Measurements from ENCODE around the gene ZRANB1. TPM values are rescaled to one million over a fixed set of nuclear protein-coding genes. Genes with fewer than 3 reads are reported as not detected.

ZRANB1 gene
- total and polyA plus RNA-seq, 10 of the 15 experiments (the other 5 are each of a cell fraction or from before 2014, with no cell fraction given) = 1.7 to 11.8 (median 6.2) TPM

DNA sequence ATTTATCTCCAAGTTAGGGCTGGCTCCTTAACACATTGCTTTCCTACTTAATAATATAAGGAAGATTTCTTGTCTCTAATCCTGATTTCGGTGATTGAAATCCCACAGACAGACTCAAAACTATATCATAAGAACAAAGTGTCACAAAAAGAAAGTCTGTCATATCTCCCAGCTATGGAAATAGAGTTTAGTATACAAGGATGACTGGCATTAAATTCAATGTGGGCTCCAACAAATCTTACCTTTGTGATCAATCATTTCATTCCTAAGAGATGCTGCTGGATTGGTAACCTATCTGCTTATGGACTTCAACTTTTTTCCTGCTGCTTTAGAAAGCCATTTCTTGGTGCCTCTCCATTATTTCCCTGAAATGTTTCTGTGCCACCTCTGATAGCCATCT is 39.5 kb upstream of the ZRANB1 start:
- no peaks in the 10 kb centered on the region for H3K9me3 ChIP-seq (replicated peaks; ENCODE audit: control insufficient read depth, insufficient read depth, low read length)
- WGBS (ENCODE audit: insufficient coverage, insufficient replicate concordance, low lambda C conversion rate, missing lambda C conversion rate) = 0% methylated on average over 1 of the region's 1 CpG
- RAD21 ChIA-PET (ENCODE audit: unreplicated experiment) = no interaction called here
- POLR2A ChIA-PET = no interaction called here
- no peak overlapping the region for H3K27ac ChIP-seq (ENCODE audit: control insufficient read depth, insufficient read depth)
- CTCF ChIA-PET = no interaction called here
- no peak overlapping the region for H3K4me3 ChIP-seq
- H3K36me3 ChIP-seq (ENCODE audit: control insufficient read depth in 2 of 2, insufficient read depth in 2 of 2, low read length in 1 of 2) = no peaks in the 10 kb centered on the region
- no TSS peak for BruUV-seq (replicated peaks)
- no peak overlapping the region for H2AFZ ChIP-seq (ENCODE audit: control insufficient read depth, low read depth, low read length)
- peaks cover 2 to 3% of the 10 kb centered on the region in 2 experiments; a peak in 3 of 4 replicates for H3K27me3 ChIP-seq (replicated peaks in 1 of 2; ENCODE audit: control insufficient read depth in 2 of 2, insufficient read depth in 2 of 2, low read length in 1 of 2)
- SMC1A ChIA-PET (ENCODE audit: uncharacterized antibody, unreplicated experiment) = interaction anchor here (1.2 kb wide), 1 partner anchor 70 kb away, joined by 3 read pairs; no protein-coding TSS in a partner anchor
- no peak for FAIRE-seq
- H3K79me2 ChIP-seq (ENCODE audit: control insufficient read depth, insufficient read depth, low read length) = no peaks in the 10 kb centered on the region
- no peak for ATAC-seq
- no peaks in the 10 kb centered on the region for H3K4me1 ChIP-seq (ENCODE audit: control insufficient read depth, insufficient read depth, low read length)
- no peak for DNase-seq (ENCODE audit: low read depth, low spot score)
- H3K4me2 ChIP-seq (ENCODE audit: control insufficient read depth, insufficient read depth) = no peak overlapping the region
- intact Hi-C loops (cut with micrococcal nuclease; ENCODE audit: unreplicated experiment) (no loop called here), in situ Hi-C loops (cut with MboI) (no loop called here)
- no peaks in the 10 kb centered on the region for H4K20me1 ChIP-seq (ENCODE audit: control insufficient read depth, insufficient read depth)
- TF ChIP-seq ETV6 (conservative IDR thresholded peaks at IDR 0.05 in 1 of 2, IDR thresholded peaks at IDR 0.05 in 1 of 2; ENCODE audit: borderline replicate concordance in 1 of 2, low read depth in 1 of 2) (no peak), TCF12 (IDR thresholded peaks at IDR 0.05; ENCODE audit: low read depth, low read length) (no peak), IKZF1 (conservative IDR thresholded peaks at IDR 0.05) (no peak), EGR1 (IDR thresholded peaks at IDR 0.05; ENCODE audit: borderline replicate concordance in 1 of 2, low read depth in 2 of 2, low read length in 2 of 2) (no peak), ATF7 (IDR thresholded peaks at IDR 0.05; ENCODE audit: low read depth) (no peak), RAD51 (IDR thresholded peaks at IDR 0.05) (no peak), MXI1 (IDR thresholded peaks at IDR 0.05; ENCODE audit: low read depth, low read length) (no peak), ESRRA (IDR thresholded peaks at IDR 0.05; ENCODE audit: low read length) (no peak), ZNF384 (IDR thresholded peaks at IDR 0.05; ENCODE audit: borderline replicate concordance, low read depth, low read length) (no peak), CHD4 (IDR thresholded peaks at IDR 0.05) (no peak), DPF2 (IDR thresholded peaks at IDR 0.05) (no peak), FOXK2 (IDR thresholded peaks at IDR 0.05) (no peak)
- TF ChIP-seq, protein P1, sequence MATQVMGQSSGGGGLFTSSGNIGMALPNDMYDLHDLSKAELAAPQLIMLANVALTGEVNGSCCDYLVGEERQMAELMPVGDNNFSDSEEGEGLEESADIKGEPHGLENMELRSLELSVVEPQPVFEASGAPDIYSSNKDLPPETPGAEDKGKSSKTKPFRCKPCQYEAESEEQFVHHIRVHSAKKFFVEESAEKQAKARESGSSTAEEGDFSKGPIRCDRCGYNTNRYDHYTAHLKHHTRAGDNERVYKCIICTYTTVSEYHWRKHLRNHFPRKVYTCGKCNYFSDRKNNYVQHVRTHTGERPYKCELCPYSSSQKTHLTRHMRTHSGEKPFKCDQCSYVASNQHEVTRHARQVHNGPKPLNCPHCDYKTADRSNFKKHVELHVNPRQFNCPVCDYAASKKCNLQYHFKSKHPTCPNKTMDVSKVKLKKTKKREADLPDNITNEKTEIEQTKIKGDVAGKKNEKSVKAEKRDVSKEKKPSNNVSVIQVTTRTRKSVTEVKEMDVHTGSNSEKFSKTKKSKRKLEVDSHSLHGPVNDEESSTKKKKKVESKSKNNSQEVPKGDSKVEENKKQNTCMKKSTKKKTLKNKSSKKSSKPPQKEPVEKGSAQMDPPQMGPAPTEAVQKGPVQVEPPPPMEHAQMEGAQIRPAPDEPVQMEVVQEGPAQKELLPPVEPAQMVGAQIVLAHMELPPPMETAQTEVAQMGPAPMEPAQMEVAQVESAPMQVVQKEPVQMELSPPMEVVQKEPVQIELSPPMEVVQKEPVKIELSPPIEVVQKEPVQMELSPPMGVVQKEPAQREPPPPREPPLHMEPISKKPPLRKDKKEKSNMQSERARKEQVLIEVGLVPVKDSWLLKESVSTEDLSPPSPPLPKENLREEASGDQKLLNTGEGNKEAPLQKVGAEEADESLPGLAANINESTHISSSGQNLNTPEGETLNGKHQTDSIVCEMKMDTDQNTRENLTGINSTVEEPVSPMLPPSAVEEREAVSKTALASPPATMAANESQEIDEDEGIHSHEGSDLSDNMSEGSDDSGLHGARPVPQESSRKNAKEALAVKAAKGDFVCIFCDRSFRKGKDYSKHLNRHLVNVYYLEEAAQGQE (IDR thresholded peaks at IDR 0.05; ENCODE audit: low read depth, low read length) = no peak
- TF ChIP-seq, protein P2, sequence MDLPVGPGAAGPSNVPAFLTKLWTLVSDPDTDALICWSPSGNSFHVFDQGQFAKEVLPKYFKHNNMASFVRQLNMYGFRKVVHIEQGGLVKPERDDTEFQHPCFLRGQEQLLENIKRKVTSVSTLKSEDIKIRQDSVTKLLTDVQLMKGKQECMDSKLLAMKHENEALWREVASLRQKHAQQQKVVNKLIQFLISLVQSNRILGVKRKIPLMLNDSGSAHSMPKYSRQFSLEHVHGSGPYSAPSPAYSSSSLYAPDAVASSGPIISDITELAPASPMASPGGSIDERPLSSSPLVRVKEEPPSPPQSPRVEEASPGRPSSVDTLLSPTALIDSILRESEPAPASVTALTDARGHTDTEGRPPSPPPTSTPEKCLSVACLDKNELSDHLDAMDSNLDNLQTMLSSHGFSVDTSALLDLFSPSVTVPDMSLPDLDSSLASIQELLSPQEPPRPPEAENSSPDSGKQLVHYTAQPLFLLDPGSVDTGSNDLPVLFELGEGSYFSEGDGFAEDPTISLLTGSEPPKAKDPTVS (IDR thresholded peaks at IDR 0.05; ENCODE audit: low read depth, low read length) = no peak
- TF ChIP-seq, protein P3, sequence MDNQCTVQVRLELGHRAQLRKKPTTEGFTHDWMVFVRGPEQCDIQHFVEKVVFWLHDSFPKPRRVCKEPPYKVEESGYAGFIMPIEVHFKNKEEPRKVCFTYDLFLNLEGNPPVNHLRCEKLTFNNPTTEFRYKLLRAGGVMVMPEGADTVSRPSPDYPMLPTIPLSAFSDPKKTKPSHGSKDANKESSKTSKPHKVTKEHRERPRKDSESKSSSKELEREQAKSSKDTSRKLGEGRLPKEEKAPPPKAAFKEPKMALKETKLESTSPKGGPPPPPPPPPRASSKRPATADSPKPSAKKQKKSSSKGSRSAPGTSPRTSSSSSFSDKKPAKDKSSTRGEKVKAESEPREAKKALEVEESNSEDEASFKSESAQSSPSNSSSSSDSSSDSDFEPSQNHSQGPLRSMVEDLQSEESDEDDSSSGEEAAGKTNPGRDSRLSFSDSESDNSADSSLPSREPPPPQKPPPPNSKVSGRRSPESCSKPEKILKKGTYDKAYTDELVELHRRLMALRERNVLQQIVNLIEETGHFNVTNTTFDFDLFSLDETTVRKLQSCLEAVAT (IDR thresholded peaks at IDR 0.05) = no peak
- H3K9ac ChIP-seq (ENCODE audit: control insufficient read depth, insufficient read depth, low read length) = no peak overlapping the region
